ENCODE measurements around the gene LARP4B. TPM values are rescaled to one million over a fixed set of nuclear protein-coding genes. Genes with fewer than 3 reads are reported as not detected.

LARP4B gene
- total and polyA plus RNA-seq, 2 of the 13 experiments (the other 11 are each of a cell fraction or from before 2014, with no cell fraction given) = 19.5 to 30.2 TPM

- TF ChIP-seq PHF5A (CRISPR knock-in tag; IDR thresholded peaks at IDR 0.05; ENCODE audit: low read depth, unreplicated experiment) = no peak
- no peak for TF ChIP-seq ZNF569 (CRISPR knock-in tag; IDR thresholded peaks at IDR 0.05; ENCODE audit: borderline replicate concordance)
- no peak for TF ChIP-seq ZFP36L2 (CRISPR knock-in tag; IDR thresholded peaks at IDR 0.05)
- peak; percentile 44; the same call in 1 of the 2 replicates for TF ChIP-seq HNF1B (CRISPR knock-in tag; IDR thresholded peaks at IDR 0.05)
- TF ChIP-seq ZBTB42 (CRISPR knock-in tag; IDR thresholded peaks at IDR 0.05) = 0 out of 2 replicates have a peak, but pooled peaks have one; percentile 52
- no peak for TF ChIP-seq ZNF576 (CRISPR knock-in tag; IDR thresholded peaks at IDR 0.05)
- TF ChIP-seq SIX4 (CRISPR knock-in tag; IDR thresholded peaks at IDR 0.05) = peak; percentile 14; the same call in 1 of the 2 replicates
- no peak for TF ChIP-seq ZNF251 (CRISPR knock-in tag; IDR thresholded peaks at IDR 0.05)
- TF ChIP-seq ETV6 (CRISPR knock-in tag; conservative IDR thresholded peaks at IDR 0.05) = no peak
- TF ChIP-seq ZNF629 (CRISPR knock-in tag; conservative IDR thresholded peaks at IDR 0.05) = no peak; the same call in none of the 2 replicates
- no peak for TF ChIP-seq TOE1 (CRISPR knock-in tag; IDR thresholded peaks at IDR 0.05)
- TF ChIP-seq EZH2 (conservative IDR thresholded peaks at IDR 0.05; ENCODE audit: low read depth, low read length) = no peak
- TF ChIP-seq, protein P1, sequence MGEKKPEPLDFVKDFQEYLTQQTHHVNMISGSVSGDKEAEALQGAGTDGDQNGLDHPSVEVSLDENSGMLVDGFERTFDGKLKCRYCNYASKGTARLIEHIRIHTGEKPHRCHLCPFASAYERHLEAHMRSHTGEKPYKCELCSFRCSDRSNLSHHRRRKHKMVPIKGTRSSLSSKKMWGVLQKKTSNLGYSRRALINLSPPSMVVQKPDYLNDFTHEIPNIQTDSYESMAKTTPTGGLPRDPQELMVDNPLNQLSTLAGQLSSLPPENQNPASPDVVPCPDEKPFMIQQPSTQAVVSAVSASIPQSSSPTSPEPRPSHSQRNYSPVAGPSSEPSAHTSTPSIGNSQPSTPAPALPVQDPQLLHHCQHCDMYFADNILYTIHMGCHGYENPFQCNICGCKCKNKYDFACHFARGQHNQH (CRISPR knock-in tag; IDR thresholded peaks at IDR 0.05) = peak; percentile 66
- no peak for TF ChIP-seq ATF7 (IDR thresholded peaks at IDR 0.05)
- TF ChIP-seq ATF7 (CRISPR knock-in tag; IDR thresholded peaks at IDR 0.05) = no peak
- TF ChIP-seq ZGPAT (CRISPR knock-in tag; IDR thresholded peaks at IDR 0.05) = peak; percentile 65; the same call in 1 of the 2 replicates
- no peak for TF ChIP-seq ZSCAN12 (CRISPR knock-in tag; IDR thresholded peaks at IDR 0.05)
- TF ChIP-seq ZNF792 (CRISPR knock-in tag; IDR thresholded peaks at IDR 0.05) = no peak
- TF ChIP-seq, protein P2, sequence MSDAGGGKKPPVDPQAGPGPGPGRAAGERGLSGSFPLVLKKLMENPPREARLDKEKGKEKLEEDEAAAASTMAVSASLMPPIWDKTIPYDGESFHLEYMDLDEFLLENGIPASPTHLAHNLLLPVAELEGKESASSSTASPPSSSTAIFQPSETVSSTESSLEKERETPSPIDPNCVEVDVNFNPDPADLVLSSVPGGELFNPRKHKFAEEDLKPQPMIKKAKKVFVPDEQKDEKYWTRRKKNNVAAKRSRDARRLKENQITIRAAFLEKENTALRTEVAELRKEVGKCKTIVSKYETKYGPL (CRISPR knock-in tag; IDR thresholded peaks at IDR 0.05) = no peak
- no peak for TF ChIP-seq ZNF253 (CRISPR knock-in tag; IDR thresholded peaks at IDR 0.05; ENCODE audit: borderline replicate concordance)
- no peak for TF ChIP-seq RELA (CRISPR knock-in tag; IDR thresholded peaks at IDR 0.05)
- no peak for TF ChIP-seq NFIB (CRISPR knock-in tag; IDR thresholded peaks at IDR 0.05; ENCODE audit: borderline replicate concordance)
- no peak; the same call in 1 of the 2 replicates for TF ChIP-seq ZNF563 (CRISPR knock-in tag; IDR thresholded peaks at IDR 0.05)
- no peak for TF ChIP-seq ZNF333 (CRISPR knock-in tag; IDR thresholded peaks at IDR 0.05; ENCODE audit: borderline replicate concordance)
- TF ChIP-seq TFDP1 (CRISPR knock-in tag; IDR thresholded peaks at IDR 0.05; ENCODE audit: borderline replicate concordance) = peak; percentile 82; the same call in 1 of the 2 replicates
Measured at GRCh38 chr10:974038-974784, 42.7 kb upstream of the LARP4B start (continued).
